LoVo (cell line): ENCODE measurements around the gene RTEL1.
"Not testable (repeated sequence)": the region's sequence is repeated elsewhere in the genome, so short reads cannot be mapped to it uniquely, and the experiment has no call there.

Experiments used
- DNase-seq: peaks from one replicate; pipeline ENCODE4 v3.0.0-alpha.2; 2016; ENCODE audit warnings: low spot score

The RTEL1 gene

GRCh38 chr20:63711085-63711645, 53.1 kb downstream of the RTEL1 start:
- DNase-seq = no peak

GRCh38 chr20:63712191-63712590, 54.1 kb downstream of the RTEL1 start:
- no peak for DNase-seq

GRCh38 chr20:63714858-63715257, 56.7 kb downstream of the RTEL1 start:
- DNase-seq = no peak

GRCh38 chr20:63718996-63719395, 60.9 kb downstream of the RTEL1 start:
- DNase-seq = no peak

- DNase-seq = not testable (repeated sequence)
Observed at GRCh38 chr20:63722967-63723622, 65.0 kb downstream of the RTEL1 start.

- not testable (repeated sequence) for DNase-seq
Observed at GRCh38 chr20:63730189-63730733, 72.1 kb downstream of the RTEL1 start.

- no peak for DNase-seq
Observed at GRCh38 chr20:63731410-63731809, 73.3 kb downstream of the RTEL1 start.

GRCh38 chr20:63732118-63733095, 74.3 kb downstream of the RTEL1 start:
- no peak for DNase-seq

- no peak for DNase-seq
Observed at GRCh38 chr20:63733117-63733516, 75.0 kb downstream of the RTEL1 start.

- no peak for DNase-seq
Observed at GRCh38 chr20:63733579-63734081, 75.5 kb downstream of the RTEL1 start.

GRCh38 chr20:63734111-63734945, 76.2 kb downstream of the RTEL1 start:
- DNase-seq = no peak

GRCh38 chr20:63734946-63735858, 77.1 kb downstream of the RTEL1 start:
- no peak for DNase-seq

- no peak for DNase-seq
Observed at GRCh38 chr20:63735859-63736718, 78.0 kb downstream of the RTEL1 start, which contains the start of gene LIME1. Gene LIME1, plus strand, starts transcription at chr20:63736664. Its CDS starts 886 bp downstream, at chr20:63737550.

GRCh38 chr20:63736893-63737694, 79.0 kb downstream of the RTEL1 start:
- no peak for DNase-seq

- DNase-seq = no peak
Observed at GRCh38 chr20:63737695-63737944, 79.5 kb downstream of the RTEL1 start.

GRCh38 chr20:63737945-63738686, 80.0 kb downstream of the RTEL1 start:
- DNase-seq = no peak

- DNase-seq = no peak
Observed at GRCh38 chr20:63738687-63739129, 80.6 kb downstream of the RTEL1 start.
